ENCODE measurements around the gene ZRANB2. TPM values are rescaled to one million over a fixed set of nuclear protein-coding genes. Genes with fewer than 3 reads are reported as not detected.

ZRANB2 gene
- total and polyA plus RNA-seq, 2 of the 4 experiments (the other 2 are of a cell fraction): 23.7 to 67.2 TPM

DNA sequence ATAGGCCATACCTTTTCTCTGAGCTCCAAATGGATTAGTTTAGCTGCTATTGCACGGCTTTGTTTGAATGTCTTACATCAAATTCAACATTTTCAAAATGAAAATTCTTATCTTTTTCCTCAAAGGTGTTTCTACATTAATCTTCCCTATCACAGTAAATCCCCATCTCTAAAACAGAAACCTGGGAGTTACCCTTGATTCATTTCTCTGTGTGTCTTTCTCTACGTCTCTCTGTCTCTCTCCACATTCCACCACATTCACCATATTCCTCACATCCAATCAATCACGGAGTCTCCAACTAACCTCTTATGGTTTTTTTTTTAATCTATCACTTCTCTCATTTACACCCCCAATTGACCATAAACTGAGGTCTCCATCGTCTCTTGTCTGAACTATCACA lies 57.3 kb downstream of the ZRANB2 start:
- in situ Hi-C loops (cut with MboI; ENCODE audit: low sequenced_read_pairs) (no loop called here), intact Hi-C loops (cut with micrococcal nuclease) (no loop called here), dilution Hi-C loops (cut with HindIII; ENCODE audit: low sequenced_read_pairs, unreplicated experiment) (no loop called here)
- BruUV-seq (replicated peaks): no TSS peak
- ATAC-seq (ENCODE audit: low read depth) (no peak), DNase-seq (no peak)
- H4K91ac ChIP-seq (ENCODE audit: insufficient read depth, low read depth, low read length): no peak overlapping the region
- H3K9me3 ChIP-seq (ENCODE audit: control insufficient read depth, insufficient read depth, low read length): no peaks in the 10 kb centered on the region
- ChIA-PET CTCF (no interaction called here), POLR2A (ENCODE audit: unreplicated experiment) (no interaction called here)
- no peaks in the 10 kb centered on the region for H4K20me1 ChIP-seq (ENCODE audit: insufficient read depth, low read length)
- no peak overlapping the region for H2BK120ac ChIP-seq (ENCODE audit: low read depth, low read length)
- no peaks in the 10 kb centered on the region for H3K27me3 ChIP-seq (ENCODE audit: control insufficient read depth, insufficient read depth, low read length)
- H4K5ac ChIP-seq (ENCODE audit: low read depth, low read length): no peak overlapping the region
- no peaks in the 10 kb centered on the region for H3K36me3 ChIP-seq (ENCODE audit: control insufficient read depth, insufficient read depth, low read length)
- TF ChIP-seq RAD21 (IDR thresholded peaks at IDR 0.05; ENCODE audit: low read length) (no peak), CHD1 (IDR thresholded peaks at IDR 0.05; ENCODE audit: low read depth, low read length) (no peak), RFX5 (IDR thresholded peaks at IDR 0.05; ENCODE audit: low read depth, low read length) (no peak), RCOR1 (IDR thresholded peaks at IDR 0.05; ENCODE audit: insufficient replicate concordance, low read length) (no peak), CEBPB (IDR thresholded peaks at IDR 0.05; ENCODE audit: low read depth, low read length) (no peak), FOS (IDR thresholded peaks at IDR 0.05; ENCODE audit: low read depth, low read length) (no peak), MAFK (IDR thresholded peaks at IDR 0.05; ENCODE audit: low read depth, low read length) (no peak), POLR2A (IDR thresholded peaks at IDR 0.05; ENCODE audit: low read depth, low read length) (no peak), BHLHE40 (IDR thresholded peaks at IDR 0.05; ENCODE audit: low read depth, low read length) (no peak), MXI1 (IDR thresholded peaks at IDR 0.05; ENCODE audit: borderline replicate concordance, low read depth, low read length) (no peak), SMC3 (IDR thresholded peaks at IDR 0.05; ENCODE audit: low read depth, low read length) (no peak), MAZ (IDR thresholded peaks at IDR 0.05; ENCODE audit: borderline replicate concordance, low read depth, low read length) (no peak), NFE2L2 (IDR thresholded peaks at IDR 0.05; ENCODE audit: low read depth, low read length) (no peak)
- TF ChIP-seq, protein P1, sequence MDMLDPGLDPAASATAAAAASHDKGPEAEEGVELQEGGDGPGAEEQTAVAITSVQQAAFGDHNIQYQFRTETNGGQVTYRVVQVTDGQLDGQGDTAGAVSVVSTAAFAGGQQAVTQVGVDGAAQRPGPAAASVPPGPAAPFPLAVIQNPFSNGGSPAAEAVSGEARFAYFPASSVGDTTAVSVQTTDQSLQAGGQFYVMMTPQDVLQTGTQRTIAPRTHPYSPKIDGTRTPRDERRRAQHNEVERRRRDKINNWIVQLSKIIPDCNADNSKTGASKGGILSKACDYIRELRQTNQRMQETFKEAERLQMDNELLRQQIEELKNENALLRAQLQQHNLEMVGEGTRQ (IDR thresholded peaks at IDR 0.05; ENCODE audit: low read depth, low read length): no peak
- TF ChIP-seq, protein P2, sequence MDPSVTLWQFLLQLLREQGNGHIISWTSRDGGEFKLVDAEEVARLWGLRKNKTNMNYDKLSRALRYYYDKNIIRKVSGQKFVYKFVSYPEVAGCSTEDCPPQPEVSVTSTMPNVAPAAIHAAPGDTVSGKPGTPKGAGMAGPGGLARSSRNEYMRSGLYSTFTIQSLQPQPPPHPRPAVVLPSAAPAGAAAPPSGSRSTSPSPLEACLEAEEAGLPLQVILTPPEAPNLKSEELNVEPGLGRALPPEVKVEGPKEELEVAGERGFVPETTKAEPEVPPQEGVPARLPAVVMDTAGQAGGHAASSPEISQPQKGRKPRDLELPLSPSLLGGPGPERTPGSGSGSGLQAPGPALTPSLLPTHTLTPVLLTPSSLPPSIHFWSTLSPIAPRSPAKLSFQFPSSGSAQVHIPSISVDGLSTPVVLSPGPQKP (IDR thresholded peaks at IDR 0.05; ENCODE audit: borderline replicate concordance, low read depth, low read length): no peak
- TF ChIP-seq, protein P3, sequence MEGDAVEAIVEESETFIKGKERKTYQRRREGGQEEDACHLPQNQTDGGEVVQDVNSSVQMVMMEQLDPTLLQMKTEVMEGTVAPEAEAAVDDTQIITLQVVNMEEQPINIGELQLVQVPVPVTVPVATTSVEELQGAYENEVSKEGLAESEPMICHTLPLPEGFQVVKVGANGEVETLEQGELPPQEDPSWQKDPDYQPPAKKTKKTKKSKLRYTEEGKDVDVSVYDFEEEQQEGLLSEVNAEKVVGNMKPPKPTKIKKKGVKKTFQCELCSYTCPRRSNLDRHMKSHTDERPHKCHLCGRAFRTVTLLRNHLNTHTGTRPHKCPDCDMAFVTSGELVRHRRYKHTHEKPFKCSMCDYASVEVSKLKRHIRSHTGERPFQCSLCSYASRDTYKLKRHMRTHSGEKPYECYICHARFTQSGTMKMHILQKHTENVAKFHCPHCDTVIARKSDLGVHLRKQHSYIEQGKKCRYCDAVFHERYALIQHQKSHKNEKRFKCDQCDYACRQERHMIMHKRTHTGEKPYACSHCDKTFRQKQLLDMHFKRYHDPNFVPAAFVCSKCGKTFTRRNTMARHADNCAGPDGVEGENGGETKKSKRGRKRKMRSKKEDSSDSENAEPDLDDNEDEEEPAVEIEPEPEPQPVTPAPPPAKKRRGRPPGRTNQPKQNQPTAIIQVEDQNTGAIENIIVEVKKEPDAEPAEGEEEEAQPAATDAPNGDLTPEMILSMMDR (conservative IDR thresholded peaks at IDR 0.05; ENCODE audit: low read depth, low read length): no peak
- no peak overlapping the region for H2AK5ac ChIP-seq (ENCODE audit: low read depth, low read length)
- no peak overlapping the region for H3K4me2 ChIP-seq (ENCODE audit: low read depth, low read length)
- no peak overlapping the region for H3K27ac ChIP-seq (ENCODE audit: insufficient read depth, low read length)
- no peaks in the 10 kb centered on the region for H3K4me1 ChIP-seq (ENCODE audit: control insufficient read depth, insufficient read depth, low read length)
- H2AK9ac ChIP-seq (replicated peaks; ENCODE audit: low read depth, low read length, poor library complexity): no peak overlapping the region
- no peak overlapping the region for H3K14ac ChIP-seq (replicated peaks; ENCODE audit: low read depth, low read length)
- no peak overlapping the region for H2AFZ ChIP-seq (replicated peaks; ENCODE audit: low read length, poor library complexity)
- H3K56ac ChIP-seq (ENCODE audit: extremely low read depth, insufficient read depth, low read length): no peak overlapping the region
- 44 to 100% methylated on average over 1 to 3 of the region's 4 CpGs for WGBS, 2 experiments (ENCODE audit: extremely low coverage in 2 of 2, insufficient read length in 1 of 2)
- H3K4me3 ChIP-seq (ENCODE audit: insufficient read depth, low read depth, low read length): no peak overlapping the region
- H3K4ac ChIP-seq (ENCODE audit: low read depth, low read length): no peak overlapping the region
- no peaks in the 10 kb centered on the region for H3K79me1 ChIP-seq (ENCODE audit: low read depth in 1 of 2, low read length in 2 of 2)
- no peak overlapping the region for H4K8ac ChIP-seq (ENCODE audit: low read depth in 2 of 2, low read length in 2 of 2)
- no peak overlapping the region for H2BK20ac ChIP-seq (ENCODE audit: low read depth, low read length)
- no peaks in the 10 kb centered on the region for H3K9me1 ChIP-seq (ENCODE audit: insufficient read depth, low read length)
- H3K18ac ChIP-seq (ENCODE audit: low read depth, low read length): no peak overlapping the region
- no peak overlapping the region for H3K23ac ChIP-seq (ENCODE audit: low read depth, low read length)
- H3K9ac ChIP-seq (ENCODE audit: low read depth, low read length): no peak overlapping the region
- H2BK5ac ChIP-seq (ENCODE audit: low read depth, low read length, poor library complexity, severe bottlenecking): no peak overlapping the region
- no peak overlapping the region for H2BK15ac ChIP-seq (ENCODE audit: low read depth, low read length)
